ENCODE data around the gene GOLM1. TPM values are rescaled to one million over a fixed set of nuclear protein-coding genes. Genes with fewer than 3 reads are reported as not detected.

The GOLM1 gene
- total and polyA plus RNA-seq, 4 donors: 21.7 to 55.2 (median 35.7) TPM

DNA sequence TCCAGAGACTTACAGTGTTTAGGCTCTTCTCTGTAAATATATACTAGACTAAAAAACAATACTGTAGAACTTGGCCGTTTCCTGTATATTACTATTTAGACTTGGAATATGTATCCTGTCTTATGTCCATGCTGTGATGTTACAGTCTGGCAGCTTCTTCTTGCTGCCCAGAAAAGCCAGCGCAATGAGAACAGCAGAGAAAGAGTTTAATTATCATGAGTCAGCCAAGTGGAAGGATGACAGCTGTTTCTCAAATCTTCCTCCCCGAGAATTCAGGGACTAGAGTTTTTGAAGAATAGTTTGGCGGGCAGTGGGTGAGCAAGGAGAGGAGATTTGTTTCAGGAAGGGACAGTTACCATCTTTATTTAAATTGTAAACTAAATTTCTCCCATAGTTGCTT, 120.9 kb downstream of the GOLM1 start:
- Histone ChIP-seq H3K4me1 (ENCODE audit: control insufficient read depth in 5 of 5, insufficient read depth in 5 of 5, low read length in 5 of 5) (peaks cover 0 to 4% (median 3%) of the 10 kb centered on the region in 5 donors), H3K9me3 (ENCODE audit: control insufficient read depth in 4 of 4, insufficient read depth in 3 of 4, low read length in 3 of 4) (no peaks in the 10 kb centered on the region), H3K36me3 (ENCODE audit: control insufficient read depth in 4 of 4, insufficient read depth in 4 of 4, low read length in 4 of 4) (peaks cover 7 to 32% (median 16%) of the 10 kb centered on the region in 4 donors), H3K4me3 (no peak overlapping the region), H3K9ac (ENCODE audit: insufficient read depth in 1 of 2, low read length in 2 of 2) (no peak overlapping the region), H3K27me3 (ENCODE audit: control insufficient read depth in 3 of 3, insufficient read depth in 3 of 3, low read length in 2 of 3) (no peaks in the 10 kb centered on the region), H3K27ac (ENCODE audit: low read depth in 1 of 2, low read length in 1 of 2) (no peak overlapping the region)
- no peak for ATAC-seq (ENCODE audit: insufficient read depth, low FRiP score)
- DNase-seq: peak in 2 of 3 donors; percentile 59 to 77
- TF ChIP-seq, protein P1, sequence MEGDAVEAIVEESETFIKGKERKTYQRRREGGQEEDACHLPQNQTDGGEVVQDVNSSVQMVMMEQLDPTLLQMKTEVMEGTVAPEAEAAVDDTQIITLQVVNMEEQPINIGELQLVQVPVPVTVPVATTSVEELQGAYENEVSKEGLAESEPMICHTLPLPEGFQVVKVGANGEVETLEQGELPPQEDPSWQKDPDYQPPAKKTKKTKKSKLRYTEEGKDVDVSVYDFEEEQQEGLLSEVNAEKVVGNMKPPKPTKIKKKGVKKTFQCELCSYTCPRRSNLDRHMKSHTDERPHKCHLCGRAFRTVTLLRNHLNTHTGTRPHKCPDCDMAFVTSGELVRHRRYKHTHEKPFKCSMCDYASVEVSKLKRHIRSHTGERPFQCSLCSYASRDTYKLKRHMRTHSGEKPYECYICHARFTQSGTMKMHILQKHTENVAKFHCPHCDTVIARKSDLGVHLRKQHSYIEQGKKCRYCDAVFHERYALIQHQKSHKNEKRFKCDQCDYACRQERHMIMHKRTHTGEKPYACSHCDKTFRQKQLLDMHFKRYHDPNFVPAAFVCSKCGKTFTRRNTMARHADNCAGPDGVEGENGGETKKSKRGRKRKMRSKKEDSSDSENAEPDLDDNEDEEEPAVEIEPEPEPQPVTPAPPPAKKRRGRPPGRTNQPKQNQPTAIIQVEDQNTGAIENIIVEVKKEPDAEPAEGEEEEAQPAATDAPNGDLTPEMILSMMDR (IDR thresholded peaks at IDR 0.05; ENCODE audit: control extremely low read depth, extremely low read depth): no peak
- 83 to 91% methylated on average over 4 of the region's 4 CpGs for WGBS, 2 donors

Small RNAs within 50 kb of the gene (small RNA-seq; reads per million reads assigned to genes)
- not detected for gene AL161447.1 (ENCODE audit: low replicate concordance)

Other genes with a start within 250 kb of the GOLM1 start
- 10 to 100 TPM; 21.8 to 33.9 TPM for gene NAA35, start 158.4 kb downstream of the GOLM1 start, total RNA-seq
- 10 to 100 TPM in 1 of 2 donors, 1 to 10 TPM in 1; 6.8 to 10.7 TPM for gene NAA35, start 158.4 kb downstream of the GOLM1 start, polyA plus RNA-seq
- gene C9orf153, start 160.1 kb upstream of the GOLM1 start, total RNA-seq: 1 to 10 TPM in 1 of 2 donors, under 1 TPM in 1; 0.12 to 2.7 TPM
- gene C9orf153, start 160.1 kb upstream of the GOLM1 start, polyA plus RNA-seq: under 1 TPM; 0.02 to 0.26 TPM
- 10 to 100 TPM; 21.4 to 45.5 TPM for gene ISCA1, start 183.0 kb upstream of the GOLM1 start, total RNA-seq
- gene ISCA1, start 183.0 kb upstream of the GOLM1 start, polyA plus RNA-seq: 10 to 100 TPM; 18.5 to 20.0 TPM